Activated B cell treated with CpG ODN at 0.5 μM for 24 hours (primary cell): ENCODE data around the gene NELL2. TPM values are rescaled to one million over a fixed set of nuclear protein-coding genes. Genes with fewer than 3 reads are reported as not detected.

ENCODE experiments used
- ATAC-seq: fragments of 200-7000 bp; cut with Tn5 transposase; one replicate; pipeline ENCODE4 v1.10.0; 2021; ENCODE audit warnings: low read depth, mild to moderate bottlenecking, moderate library complexity
- CTCF ChIA-PET: fragments of 350-600 bp; sonication (Branson Sonifier 250); formaldehyde crosslinking; loops from one replicate; lab custom pipeline; 2021; ENCODE audit warnings: antibody characterized with exemption; lab: Charles Lee
- POLR2A ChIA-PET: fragments of 350-600 bp; sonication (Branson Sonifier 250); formaldehyde crosslinking; loops from one replicate; lab custom pipeline; 2021; ENCODE audit warnings: antibody characterized with exemption; lab: Charles Lee
- DNase-seq: peaks from one replicate; pipeline ENCODE4 v3.0.0; 2022
- H3K27ac Mint-ChIP-seq: one replicate; pipeline ENCODE4 v1.8.0; 2020; ENCODE audit warnings: mixed read lengths
- H3K27me3 Mint-ChIP-seq: one replicate; pipeline ENCODE4 v1.8.0; 2021; ENCODE audit warnings: mixed read lengths
- H3K36me3 Mint-ChIP-seq: one replicate; pipeline ENCODE4 v1.8.0; 2021; ENCODE audit warnings: low read depth, mixed read lengths
- H3K4me1 Mint-ChIP-seq: one replicate; pipeline ENCODE4 v1.8.0; 2021; ENCODE audit warnings: mixed read lengths
- H3K4me3 Mint-ChIP-seq: one replicate; pipeline ENCODE4 v1.8.0; 2020; ENCODE audit warnings: mild to moderate bottlenecking, mixed read lengths
- H3K9me3 Mint-ChIP-seq: one replicate; pipeline ENCODE4 v1.8.0; 2020; ENCODE audit warnings: mixed read lengths
- CTCF ChIP-seq: fragments of 200-600 bp; IDR thresholded peaks from one replicate; pipeline ENCODE4 v1.8.0; 2022; ENCODE audit warnings: antibody characterized with exemption, mild to moderate bottlenecking
- intact Hi-C: fragments of 100-400 bp; cut with micrococcal nuclease; formaldehyde crosslinking; loops from one replicate; pipeline ENCODE4 v1.15.1; 2024
- total RNA-seq: library from RNA; stranded (reverse); gene quantifications from 2 replicates; pipeline ENCODE4 v1.2.3, GENCODE V29; 2022

NELL2 gene
- total RNA-seq, 1 donor from 2014 or later, result not detected

DNA sequence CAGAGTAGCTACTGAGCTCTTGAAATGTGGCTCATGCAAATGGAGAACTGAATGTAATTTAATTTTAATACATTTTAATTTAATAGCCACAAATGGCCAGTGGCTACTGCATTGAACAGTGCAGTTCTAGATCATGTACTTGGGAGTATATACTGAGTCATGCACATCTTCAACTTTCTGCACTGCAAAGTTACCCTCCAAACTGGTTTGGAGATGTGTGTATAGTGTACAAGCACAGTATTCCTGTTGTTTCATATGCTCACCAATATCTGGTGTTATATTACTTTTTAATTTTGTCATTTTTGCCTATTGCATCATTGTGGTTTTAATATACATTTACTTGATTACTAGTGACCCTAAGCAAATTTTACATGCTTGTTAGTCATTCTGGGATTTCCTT is 372.8 kb downstream of the NELL2 start:
- ATAC-seq (no peak), DNase-seq (no peak)
- Mint-ChIP-seq H3K4me1 (no peaks in the 10 kb centered on the region), H3K27me3 (no peaks in the 10 kb centered on the region), H3K36me3 (no peaks in the 10 kb centered on the region), H3K4me3 (no peak overlapping the region), H3K9me3 (peaks cover 2% of the 10 kb centered on the region), H3K27ac (no peak overlapping the region)
- intact Hi-C loops, result no loop called here
- CTCF ChIA-PET, result no interaction called here
- no peak for TF ChIP-seq CTCF
- POLR2A ChIA-PET, result no interaction called here

GRCh38 chr12:44502681-44503080 is 373.4 kb downstream of the NELL2 start:
- ATAC-seq (no peak), DNase-seq (no peak)
- Mint-ChIP-seq H3K27ac (no peak overlapping the region), H3K4me3 (no peak overlapping the region), H3K4me1 (no peaks in the 10 kb centered on the region), H3K36me3 (no peaks in the 10 kb centered on the region), H3K9me3 (peaks cover 2% of the 10 kb centered on the region), H3K27me3 (no peaks in the 10 kb centered on the region)
- intact Hi-C loops, result no loop called here
- CTCF ChIA-PET, result no interaction called here
- no peak for TF ChIP-seq CTCF
- POLR2A ChIA-PET, result no interaction called here

DNA sequence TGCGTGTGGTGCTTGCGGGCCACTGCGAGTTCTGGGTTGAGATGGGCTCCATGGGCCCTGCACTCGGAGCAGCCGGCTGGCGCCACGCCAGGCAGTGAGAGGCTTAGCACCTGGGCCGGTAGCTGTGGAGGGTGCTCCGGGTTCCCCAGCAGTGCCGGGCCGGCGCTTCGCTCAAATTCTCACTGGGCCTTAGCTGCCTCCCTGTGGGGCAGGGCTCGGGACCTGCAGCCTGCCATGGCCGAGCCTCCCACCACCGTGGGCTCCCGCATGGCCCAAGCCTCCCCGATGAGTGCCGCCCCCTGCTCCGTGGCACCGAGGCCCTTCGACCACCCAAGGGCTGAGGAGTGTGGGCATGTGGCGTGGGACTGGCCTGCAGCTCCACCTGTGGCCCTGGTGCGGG is 375.7 kb downstream of the NELL2 start:
- no peak for DNase-seq
- Mint-ChIP-seq H3K27me3 (peaks cover 2% of the 10 kb centered on the region), H3K36me3 (no peaks in the 10 kb centered on the region), H3K27ac (no peak overlapping the region), H3K4me1 (no peaks in the 10 kb centered on the region), H3K9me3 (peaks cover 2% of the 10 kb centered on the region), H3K4me3 (no peak overlapping the region)
- POLR2A ChIA-PET, result no interaction called here
- no peak for TF ChIP-seq CTCF
- CTCF ChIA-PET, result no interaction called here
- no peak for ATAC-seq
- intact Hi-C loops, result no loop called here

DNA sequence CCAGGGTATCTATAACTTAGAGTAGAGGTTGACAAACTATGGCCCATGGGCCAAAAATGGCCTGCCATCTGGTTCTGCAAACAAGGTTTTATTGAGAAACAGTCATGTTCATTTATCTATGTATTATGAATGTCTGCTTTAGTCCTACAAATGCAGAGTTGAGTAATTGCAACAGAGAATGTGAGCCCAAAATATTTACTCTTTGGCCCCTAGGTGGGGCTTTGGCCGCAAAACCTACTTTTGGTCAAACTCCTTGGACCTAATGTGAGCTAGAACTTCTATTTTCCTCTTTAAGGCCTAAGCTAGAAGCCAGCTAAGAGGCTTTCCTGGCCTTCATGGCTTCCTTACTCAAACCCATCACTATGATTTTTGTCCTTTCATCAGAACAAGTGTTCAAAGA is 379.1 kb downstream of the NELL2 start:
- intact Hi-C loops, result no loop called here
- TF ChIP-seq CTCF, result no peak
- H3K9me3 Mint-ChIP-seq, result peaks cover 4% of the 10 kb centered on the region
- H3K4me3 Mint-ChIP-seq, result no peak overlapping the region
- peaks cover 2% of the 10 kb centered on the region for H3K27me3 Mint-ChIP-seq
- ATAC-seq (no peak), DNase-seq (no peak)
- no peaks in the 10 kb centered on the region for H3K4me1 Mint-ChIP-seq
- no peak overlapping the region for H3K27ac Mint-ChIP-seq
- ChIA-PET CTCF (no interaction called here), POLR2A (no interaction called here)
- no peaks in the 10 kb centered on the region for H3K36me3 Mint-ChIP-seq

DNA sequence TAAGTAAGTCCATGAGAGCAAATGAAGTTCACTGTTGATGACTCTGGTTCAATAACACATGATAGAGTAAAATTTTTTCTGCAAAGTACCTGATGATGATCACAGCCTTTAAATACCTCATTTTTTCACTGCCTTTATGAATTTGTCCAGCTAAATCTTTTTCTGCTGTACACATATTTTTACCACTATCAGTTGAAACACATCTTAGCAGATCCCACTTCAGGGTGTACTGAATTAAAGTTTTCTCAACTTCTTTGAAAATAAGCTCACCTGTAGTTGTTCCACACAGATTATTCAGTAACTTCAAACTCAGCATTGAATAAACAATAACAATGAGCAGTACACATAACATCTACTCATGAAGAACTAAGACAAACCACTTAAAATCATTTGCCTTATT is 385.9 kb downstream of the NELL2 start:
- intact Hi-C loops, result no loop called here
- H3K4me3 Mint-ChIP-seq, result no peak overlapping the region
- H3K27ac Mint-ChIP-seq, result no peak overlapping the region
- no peaks in the 10 kb centered on the region for H3K4me1 Mint-ChIP-seq
- TF ChIP-seq CTCF, result no peak
- POLR2A ChIA-PET, result no interaction called here
- no peaks in the 10 kb centered on the region for H3K27me3 Mint-ChIP-seq
- DNase-seq (no peak), ATAC-seq (no peak)
- CTCF ChIA-PET, result no interaction called here
- no peaks in the 10 kb centered on the region for H3K36me3 Mint-ChIP-seq
- peaks cover 2% of the 10 kb centered on the region for H3K9me3 Mint-ChIP-seq
